Omental fat pad (tissue), 4 donors: Measurements from ENCODE around the gene DIO1. TPM values are rescaled to one million over a fixed set of nuclear protein-coding genes. Genes with fewer than 3 reads are reported as not detected.

ENCODE experiments used
- ATAC-seq: fragments of 150-250 bp; one replicate; pipeline ENCODE4 v1.9.1; 2016; ENCODE audit warnings: mild to moderate bottlenecking, moderate library complexity; ENCODE audit not compliant: low FRiP score
- DNase-seq: peaks from one replicate; pipeline ENCODE4 v3.0.0-alpha.2; 2019; ENCODE audit warnings: low spot score
- total RNA-seq, 4 donors: library from RNA; depleted of rRNA; stranded (reverse); fragments of >200 nt; gene quantifications; one replicate each; pipeline ENCODE4 v1.1.0, GENCODE V29; 2016
- TF ChIP-seq, protein P1 (sequence below), 3 donors: fragments of 450-650 bp; IDR thresholded peaks; one replicate each; pipeline ENCODE4 v1.5.1; 2016 to 2017; ENCODE audit warnings: antibody characterized with exemption in 3 of 3, mild to moderate bottlenecking in 3 of 3, moderate library complexity in 2 of 3

The DIO1 gene
- total RNA-seq, 4 donors from 2014 or later = not detected

DNA sequence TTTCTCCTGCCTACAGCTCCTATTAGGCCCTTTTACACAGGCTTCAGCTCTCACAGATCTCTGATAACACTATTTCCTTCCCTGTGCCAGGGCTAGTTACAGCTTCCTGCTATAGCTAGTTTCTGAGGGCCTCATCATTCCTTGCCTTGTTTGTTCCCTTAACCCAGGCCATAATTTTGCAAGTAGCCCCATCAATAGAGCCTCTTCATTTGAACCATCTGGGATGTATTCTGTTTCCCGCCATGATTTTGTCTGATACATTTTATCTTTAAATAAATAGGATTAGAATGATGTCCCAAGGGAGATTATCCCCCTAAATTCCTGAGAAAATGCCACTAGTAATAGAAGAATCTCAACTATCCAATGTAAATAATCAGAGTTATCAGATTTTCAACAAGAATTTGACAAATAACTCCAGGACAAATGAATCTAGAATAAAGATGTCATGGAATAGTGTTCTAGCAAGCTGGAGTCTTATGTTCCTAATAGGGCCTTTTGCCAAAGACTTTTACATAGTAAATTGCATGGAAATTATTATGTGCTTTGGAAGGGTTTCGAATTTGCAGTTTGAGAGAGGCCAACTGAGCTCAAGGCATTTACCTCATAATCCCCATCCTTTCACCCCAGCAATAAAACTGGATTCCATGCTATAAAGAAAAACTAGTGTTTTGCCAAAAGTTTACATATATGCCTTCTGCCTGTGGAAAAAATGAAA, 35.4 kb downstream of the DIO1 start:
- TF ChIP-seq, protein P1, sequence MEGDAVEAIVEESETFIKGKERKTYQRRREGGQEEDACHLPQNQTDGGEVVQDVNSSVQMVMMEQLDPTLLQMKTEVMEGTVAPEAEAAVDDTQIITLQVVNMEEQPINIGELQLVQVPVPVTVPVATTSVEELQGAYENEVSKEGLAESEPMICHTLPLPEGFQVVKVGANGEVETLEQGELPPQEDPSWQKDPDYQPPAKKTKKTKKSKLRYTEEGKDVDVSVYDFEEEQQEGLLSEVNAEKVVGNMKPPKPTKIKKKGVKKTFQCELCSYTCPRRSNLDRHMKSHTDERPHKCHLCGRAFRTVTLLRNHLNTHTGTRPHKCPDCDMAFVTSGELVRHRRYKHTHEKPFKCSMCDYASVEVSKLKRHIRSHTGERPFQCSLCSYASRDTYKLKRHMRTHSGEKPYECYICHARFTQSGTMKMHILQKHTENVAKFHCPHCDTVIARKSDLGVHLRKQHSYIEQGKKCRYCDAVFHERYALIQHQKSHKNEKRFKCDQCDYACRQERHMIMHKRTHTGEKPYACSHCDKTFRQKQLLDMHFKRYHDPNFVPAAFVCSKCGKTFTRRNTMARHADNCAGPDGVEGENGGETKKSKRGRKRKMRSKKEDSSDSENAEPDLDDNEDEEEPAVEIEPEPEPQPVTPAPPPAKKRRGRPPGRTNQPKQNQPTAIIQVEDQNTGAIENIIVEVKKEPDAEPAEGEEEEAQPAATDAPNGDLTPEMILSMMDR (IDR thresholded peaks at IDR 0.05) = no peak
- no peak for DNase-seq
- ATAC-seq = no peak

DNA sequence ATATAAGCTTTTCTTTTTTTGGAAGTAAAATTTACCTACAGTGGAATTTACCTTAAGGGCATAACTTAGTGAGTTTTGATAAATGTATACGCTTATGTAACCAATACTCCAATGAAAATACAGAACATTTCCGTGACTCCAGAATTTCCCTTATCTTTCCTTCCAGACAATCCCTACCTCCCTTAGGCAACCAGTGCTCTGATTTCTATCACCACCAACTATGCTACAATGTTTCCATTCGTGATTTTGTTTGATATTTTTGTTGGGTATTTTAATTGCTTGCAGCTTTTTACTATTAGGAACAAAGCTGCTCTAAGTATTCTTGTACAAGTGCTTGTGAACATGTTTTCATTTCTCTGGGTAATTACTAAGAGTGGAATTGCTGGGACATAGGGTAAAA, 36.9 kb downstream of the DIO1 start:
- ATAC-seq (no peak), DNase-seq (no peak)
- TF ChIP-seq, protein P1 (IDR thresholded peaks at IDR 0.05) = no peak

DNA sequence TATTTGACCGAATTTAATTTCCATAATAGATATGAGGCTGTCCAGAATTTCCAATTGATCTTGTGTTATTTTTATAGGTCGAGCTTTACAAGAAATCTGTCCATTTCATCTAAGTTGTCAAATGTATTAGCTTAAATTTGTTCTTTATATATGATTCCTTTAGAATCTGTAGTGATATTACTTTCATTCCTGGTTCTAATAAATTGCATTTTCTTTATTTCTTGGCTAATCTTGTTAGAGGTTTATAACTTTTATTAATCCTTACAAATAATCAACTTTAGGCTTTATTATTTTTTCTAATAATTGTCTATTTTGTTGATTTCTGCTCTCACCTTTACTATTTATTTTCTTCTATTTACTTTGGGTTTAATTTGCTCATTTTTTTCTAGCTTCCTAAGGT, 37.5 kb downstream of the DIO1 start:
- ATAC-seq = no peak
- DNase-seq = no peak
- TF ChIP-seq, protein P1 (IDR thresholded peaks at IDR 0.05) = no peak

DNA sequence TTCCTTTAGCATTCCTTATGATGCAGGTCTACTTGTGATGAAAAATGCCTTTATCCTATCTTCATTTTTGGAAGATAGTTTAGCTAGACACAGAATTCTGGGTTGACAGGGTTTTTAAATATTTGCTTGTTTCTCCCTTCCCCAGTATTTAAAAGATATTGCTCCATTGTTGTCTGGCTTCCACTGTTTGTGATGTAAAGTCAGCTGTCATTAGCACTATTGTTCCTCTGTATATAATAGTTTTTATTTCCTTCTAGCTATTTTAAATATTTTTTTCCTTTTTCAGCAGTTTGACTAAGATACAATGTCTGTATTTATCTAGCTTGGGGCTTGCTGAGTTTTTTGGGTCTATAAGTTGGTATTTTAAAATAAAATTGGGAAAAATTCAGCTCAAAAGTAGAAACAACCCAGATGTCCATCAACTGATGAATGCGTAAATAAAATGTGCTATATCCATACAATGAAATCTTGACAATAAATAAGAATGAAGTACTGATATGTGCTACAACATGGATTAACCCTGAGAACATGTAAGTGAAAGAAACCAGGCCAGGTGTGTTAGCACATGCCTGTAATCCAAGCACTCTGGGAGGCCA, 40.3 kb downstream of the DIO1 start:
- DNase-seq (no peak), ATAC-seq (no peak)
- TF ChIP-seq, protein P1 (IDR thresholded peaks at IDR 0.05) = no peak

DNA sequence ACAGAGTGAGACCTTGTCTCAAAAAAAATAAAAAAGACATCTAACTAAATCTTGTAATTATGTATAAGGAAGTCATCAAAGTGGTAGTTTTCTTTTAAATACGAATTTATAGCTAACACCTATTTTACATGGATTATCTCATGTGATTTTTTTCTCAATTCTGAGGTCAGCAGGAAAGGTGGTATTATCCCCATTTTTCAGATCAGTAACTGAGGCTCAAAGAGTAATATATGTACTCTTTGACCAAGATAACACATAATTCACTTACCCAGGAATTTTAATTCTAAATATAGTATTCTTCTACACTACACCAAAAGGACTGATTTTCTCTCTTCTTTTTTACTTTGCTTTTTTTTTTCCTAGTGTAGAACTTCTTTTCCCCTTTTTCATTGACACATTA, 42.4 kb downstream of the DIO1 start:
- DNase-seq (no peak), ATAC-seq (no peak)
- TF ChIP-seq, protein P1 (IDR thresholded peaks at IDR 0.05) = no peak

DNA sequence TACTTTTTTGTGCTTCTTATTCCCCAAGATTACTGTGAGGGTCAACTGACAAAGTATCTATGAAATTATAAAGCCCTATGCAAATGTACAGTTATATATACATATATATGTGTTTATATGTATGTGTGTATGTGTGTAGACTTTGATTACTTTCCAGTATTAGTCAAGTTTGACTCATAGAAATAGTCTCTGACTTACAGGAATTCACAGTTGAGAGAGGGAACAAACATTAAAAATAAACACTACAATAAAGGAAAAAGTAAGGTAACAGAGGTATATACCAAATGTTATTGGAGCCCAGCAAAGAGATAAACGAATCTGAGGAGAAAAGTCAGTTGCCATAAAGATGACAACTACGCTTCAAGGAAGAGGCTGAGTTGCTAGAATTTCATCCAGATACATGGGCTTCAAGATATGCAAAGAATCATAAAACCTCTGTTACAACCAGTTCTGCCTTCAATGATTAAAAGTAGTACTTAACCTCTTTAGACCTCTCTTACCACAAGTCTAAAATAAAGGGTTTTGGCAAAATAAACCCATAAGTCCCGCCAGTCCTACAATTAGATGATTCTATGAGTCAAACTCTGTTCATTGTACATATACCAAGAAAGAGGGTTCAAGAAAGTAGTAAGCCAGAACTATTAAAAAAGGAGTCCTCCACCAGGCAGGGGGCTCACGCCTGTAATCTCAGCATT, 44.3 kb downstream of the DIO1 start:
- TF ChIP-seq, protein P1 (IDR thresholded peaks at IDR 0.05) = no peak
- DNase-seq (no peak), ATAC-seq (no peak)
